ENCODE results near the gene ENPP7. TPM values are rescaled to one million over a fixed set of nuclear protein-coding genes. Genes with fewer than 3 reads are reported as not detected.

Gene ENPP7
- total and polyA plus RNA-seq, 8 donors, result 0.05 to 0.15 (median 0.12) TPM; not detected in 3

GRCh38 chr17:79714176-79715097 is 16.3 kb upstream of the ENPP7 start:
- FAIRE-seq (no peak), ATAC-seq (no peak)
- H3K36me3 ChIP-seq, result no peaks in the 10 kb centered on the region

GRCh38 chr17:79715098-79715942 is 15.4 kb upstream of the ENPP7 start:
- peak in 1 of 6 donors; percentile 55 for DNase-seq
- ATAC-seq, result peak in 2 of 4 donors; percentile 10 to 35
- no peak for FAIRE-seq

More at GRCh38 chr17:79714176-79715097, 16.3 kb upstream of the ENPP7 start:
- Histone ChIP-seq H3K4me1 (no peaks in the 10 kb centered on the region), H3K4me3 (no peak overlapping the region), H3K9me3 (no peaks in the 10 kb centered on the region), H3K27me3 (no peaks in the 10 kb centered on the region), H3K27ac (no peak overlapping the region)
- no peak for DNase-seq
- no peak for TF ChIP-seq CTCF (IDR thresholded peaks at IDR 0.05)
- intact Hi-C loops (cut with DNase I), result no loop called here
- WGBS, 2 donors, result 66 to 80% methylated on average over 30 of the region's 30 CpGs

GRCh38 chr17:79715943-79716797 is 14.6 kb upstream of the ENPP7 start:
- H3K4me1 ChIP-seq, result no peaks in the 10 kb centered on the region
- 46 to 59% methylated on average over 21 to 25 of the region's 25 CpGs for WGBS, 2 donors
- peak in 1 of 6 donors; percentile 67 for DNase-seq
- H3K27ac ChIP-seq, result no peak overlapping the region
- H3K9me3 ChIP-seq, result no peaks in the 10 kb centered on the region
- no peak for TF ChIP-seq CTCF (IDR thresholded peaks at IDR 0.05)
- no peaks in the 10 kb centered on the region for H3K36me3 ChIP-seq
- ATAC-seq, result no peak
- FAIRE-seq, result no peak
- intact Hi-C loops (cut with DNase I), result no loop called here
- H3K27me3 ChIP-seq, result no peaks in the 10 kb centered on the region
- no peak overlapping the region for H3K4me3 ChIP-seq

More at GRCh38 chr17:79715098-79715942, 15.4 kb upstream of the ENPP7 start:
- no peak for TF ChIP-seq CTCF (IDR thresholded peaks at IDR 0.05)
- intact Hi-C loops (cut with DNase I), result no loop called here
- H3K36me3 ChIP-seq, result no peaks in the 10 kb centered on the region
- H3K27ac ChIP-seq, result no peak overlapping the region
- no peaks in the 10 kb centered on the region for H3K27me3 ChIP-seq
- no peak overlapping the region for H3K4me3 ChIP-seq
- 31 to 39% methylated on average over 15 to 16 of the region's 16 CpGs for WGBS, 2 donors
- H3K9me3 ChIP-seq, result no peaks in the 10 kb centered on the region
- H3K4me1 ChIP-seq, result no peaks in the 10 kb centered on the region

DNA sequence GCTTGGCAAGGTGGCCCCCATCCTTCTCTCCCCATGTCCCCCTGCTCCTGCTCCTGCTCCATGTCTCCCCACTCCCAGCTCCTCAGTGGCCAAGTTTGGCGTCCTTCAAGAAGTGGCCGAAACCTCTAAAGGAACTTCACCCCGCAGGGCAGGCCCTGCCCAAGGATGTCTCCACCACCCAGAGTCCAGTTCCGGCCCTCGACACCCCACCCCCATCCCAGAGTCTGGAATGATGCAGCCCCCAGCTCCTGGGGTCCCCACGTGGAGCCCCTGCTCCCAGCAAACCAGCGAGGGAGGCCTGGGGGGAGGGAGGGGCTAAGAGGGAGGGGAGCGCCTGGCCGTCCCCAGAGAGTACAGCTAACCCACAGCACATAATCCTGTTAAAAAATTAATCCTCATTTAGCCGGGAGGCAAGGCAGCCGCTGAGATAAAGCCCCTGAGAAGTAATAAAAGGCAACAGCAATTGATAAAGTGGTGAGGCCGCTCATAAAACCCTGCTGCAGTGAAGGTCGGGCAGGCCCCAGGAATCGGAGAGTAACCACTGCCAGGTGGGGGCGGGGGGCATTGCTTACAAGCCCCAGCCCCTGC is 9.9 kb upstream of the ENPP7 start:
- intact Hi-C loops (cut with DNase I), result no loop called here
- Histone ChIP-seq H3K4me1 (no peaks in the 10 kb centered on the region), H3K36me3 (no peaks in the 10 kb centered on the region), H3K9me3 (no peaks in the 10 kb centered on the region), H3K27me3 (no peaks in the 10 kb centered on the region), H3K27ac (peak overlapping the region in 3 of 4 donors; percentile 22 to 28 (median 24)), H3K4me3 (no peak overlapping the region)
- FAIRE-seq, result no peak
- DNase-seq, result peak in 1 of 6 donors; percentile 53
- no peak for TF ChIP-seq CTCF (IDR thresholded peaks at IDR 0.05)
- ATAC-seq, result peak in 2 of 4 donors; percentile 37 to 47
- 39 to 49% methylated on average over 15 of the region's 15 CpGs for WGBS, 2 donors

All from pancreas (tissue), 10 donors.